ENCODE results near the gene OR6C68.
"Not testable (repeated sequence)": the region's sequence is repeated elsewhere in the genome, so short reads cannot be mapped to it uniquely, and the experiment has no call there.

OR6C68 gene

GRCh38 chr12:55492078-55492477 is at the start of gene OR6C68:
OR6C68 (plus strand) TSS chr12:55492378; CDS start chr12:55492378, 0 bp downstream.
- TF ChIP-seq CTCF (IDR thresholded peaks at IDR 0.05; ENCODE audit: low read depth, low read length) (no peak), MYC (IDR thresholded peaks at IDR 0.05; ENCODE audit: low read depth, low read length) (no peak), MAX (IDR thresholded peaks at IDR 0.05; ENCODE audit: low read depth, low read length) (no peak), POLR2A (IDR thresholded peaks at IDR 0.05; ENCODE audit: extremely low read depth, insufficient read length) (no peak)
- no peak within 1 kb of the TSS for H3K4me3 ChIP-seq (ENCODE audit: low read depth, low read length)

GRCh38 chr12:55443776-55444175 is 48.4 kb upstream of the OR6C68 start, which contains the start of gene OR6C2:
OR6C2 (plus strand) TSS chr12:55444076; CDS start chr12:55452214, 8,138 bp downstream.
- no peak within 1 kb of the TSS for H3K4me3 ChIP-seq (ENCODE audit: low read depth, low read length)
- TF ChIP-seq MAX (IDR thresholded peaks at IDR 0.05; ENCODE audit: low read depth, low read length) (no peak), CTCF (IDR thresholded peaks at IDR 0.05; ENCODE audit: low read depth, low read length) (no peak), MYC (IDR thresholded peaks at IDR 0.05; ENCODE audit: low read depth, low read length) (no peak), POLR2A (IDR thresholded peaks at IDR 0.05; ENCODE audit: extremely low read depth, insufficient read length) (no peak)
- no peak for DNase-seq (ENCODE audit: low read depth)

More at GRCh38 chr12:55492078-55492477, at the start of gene OR6C68:
- DNase-seq (ENCODE audit: low read depth) = no peak

- H3K4me3 ChIP-seq (ENCODE audit: low read depth, low read length) = no peak overlapping the region
- TF ChIP-seq MYC (IDR thresholded peaks at IDR 0.05; ENCODE audit: low read depth, low read length) (no peak), CTCF (IDR thresholded peaks at IDR 0.05; ENCODE audit: low read depth, low read length) (no peak), MAX (IDR thresholded peaks at IDR 0.05; ENCODE audit: low read depth, low read length) (no peak), POLR2A (IDR thresholded peaks at IDR 0.05; ENCODE audit: extremely low read depth, insufficient read length) (no peak)
- DNase-seq (ENCODE audit: low read depth) = no peak
Measured at GRCh38 chr12:55445357-55445756, 46.8 kb upstream of the OR6C68 start.

- no peak for DNase-seq (ENCODE audit: low read depth)
- no peak overlapping the region for H3K4me3 ChIP-seq (ENCODE audit: low read depth, low read length)
- TF ChIP-seq CTCF (IDR thresholded peaks at IDR 0.05; ENCODE audit: low read depth, low read length) (no peak), POLR2A (IDR thresholded peaks at IDR 0.05; ENCODE audit: extremely low read depth, insufficient read length) (no peak), MYC (IDR thresholded peaks at IDR 0.05; ENCODE audit: low read depth, low read length) (no peak), MAX (IDR thresholded peaks at IDR 0.05; ENCODE audit: low read depth, low read length) (no peak)
Measured at GRCh38 chr12:55446326-55446725, 45.9 kb upstream of the OR6C68 start.

- TF ChIP-seq MAX (IDR thresholded peaks at IDR 0.05; ENCODE audit: low read depth, low read length) = no peak
- no peak for TF ChIP-seq MYC (IDR thresholded peaks at IDR 0.05; ENCODE audit: low read depth, low read length)
- no peak for TF ChIP-seq POLR2A (IDR thresholded peaks at IDR 0.05; ENCODE audit: extremely low read depth, insufficient read length)
- TF ChIP-seq CTCF (IDR thresholded peaks at IDR 0.05; ENCODE audit: low read depth, low read length) = no peak
- no peak for DNase-seq (ENCODE audit: low read depth)
- H3K4me3 ChIP-seq (ENCODE audit: low read depth, low read length) = no peak overlapping the region
Measured at GRCh38 chr12:55448825-55449224, 43.4 kb upstream of the OR6C68 start.

- H3K4me3 ChIP-seq (ENCODE audit: low read depth, low read length); DNase-seq (ENCODE audit: low read depth): not testable (repeated sequence)
Measured at GRCh38 chr12:55464926-55465325, 27.3 kb upstream of the OR6C68 start.
